Measurements from ENCODE around the gene YIPF1.
"Not testable (repeated sequence)": the region's sequence is repeated elsewhere in the genome, so short reads cannot be mapped to it uniquely, and the experiment has no call there.

Gene YIPF1

DNA sequence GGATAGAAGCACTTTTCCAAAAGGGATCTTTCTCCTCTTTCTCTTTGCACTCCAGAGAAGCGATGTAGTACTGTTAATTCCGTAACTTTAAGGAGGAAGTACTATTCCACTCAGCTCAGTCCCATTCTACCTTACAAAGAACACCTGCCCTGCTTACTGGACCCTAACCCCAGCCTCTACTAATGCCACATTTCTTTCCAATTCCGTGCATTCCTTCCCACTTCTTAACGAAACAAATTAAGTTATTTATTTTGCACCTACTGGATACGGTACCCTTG is 52.0 kb downstream of the YIPF1 start:
- no peak for DNase-seq

- no peak for DNase-seq
Measured at GRCh38 chr1:53835491-53835890, 54.1 kb downstream of the YIPF1 start.

GRCh38 chr1:53834776-53835175 is 54.8 kb downstream of the YIPF1 start:
- no peak for DNase-seq

DNA sequence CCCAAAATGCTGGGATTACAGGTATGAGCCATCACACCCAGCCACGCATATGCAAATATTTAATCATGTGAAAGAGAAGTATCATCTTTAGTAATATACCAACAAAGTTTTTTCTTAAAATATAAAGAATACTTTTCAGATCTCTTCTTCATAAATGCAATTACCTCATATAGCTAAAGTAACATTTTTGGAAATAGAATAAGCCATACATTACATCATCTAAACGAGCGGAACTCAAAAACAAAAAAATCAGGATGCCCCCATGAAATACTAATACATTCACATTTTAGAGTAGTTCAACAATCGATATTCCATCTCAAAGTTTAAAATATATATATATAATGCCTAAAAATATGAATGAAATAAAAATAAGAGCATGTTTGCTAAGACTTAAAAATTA is 56.2 kb downstream of the YIPF1 start:
- DNase-seq, result no peak

DNA sequence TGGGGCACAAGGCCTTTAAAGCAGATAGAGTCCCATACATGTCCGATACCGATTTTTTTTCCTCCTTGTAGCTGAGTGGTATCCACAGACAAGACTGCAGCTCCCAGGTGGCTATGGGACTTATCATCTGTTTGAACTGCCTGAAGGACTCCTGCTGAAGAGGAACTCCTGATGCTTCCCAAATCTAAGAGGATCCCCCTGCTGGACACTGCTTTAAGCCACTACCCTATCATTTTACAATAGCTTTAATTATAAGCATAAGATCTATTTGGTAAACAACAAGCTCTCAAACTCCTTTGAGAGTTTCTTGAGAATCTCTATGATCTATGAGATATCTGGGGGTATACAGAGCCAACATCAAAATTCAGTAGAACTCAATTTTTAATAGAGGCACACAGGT is 63.2 kb downstream of the YIPF1 start:
- no peak for DNase-seq

GRCh38 chr1:53825306-53825705 is 64.3 kb downstream of the YIPF1 start:
- DNase-seq, result no peak

GRCh38 chr1:53822931-53823330 is 66.7 kb downstream of the YIPF1 start:
- DNase-seq, result no peak

GRCh38 chr1:53821380-53821779 is 68.2 kb downstream of the YIPF1 start:
- DNase-seq, result no peak

DNA sequence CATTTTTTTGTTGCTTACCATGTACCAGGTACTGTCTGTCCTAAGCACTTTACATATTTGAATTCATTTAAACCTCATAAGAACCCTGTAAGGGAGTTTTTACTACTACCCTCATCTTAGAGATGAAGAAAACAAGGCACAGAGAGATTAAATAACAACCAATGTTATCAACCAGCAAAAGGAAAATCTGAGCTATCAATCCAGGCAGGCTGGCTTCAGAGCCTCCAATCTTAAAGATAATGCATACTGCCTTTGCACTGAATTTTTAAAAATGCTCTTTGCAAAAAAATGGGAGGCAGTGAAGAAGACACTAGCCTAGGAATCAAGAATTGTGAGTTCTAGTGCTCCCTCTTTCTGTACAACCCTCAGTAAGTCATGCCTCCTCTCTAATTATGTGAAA is 70.2 kb downstream of the YIPF1 start:
- DNase-seq, result no peak

DNA sequence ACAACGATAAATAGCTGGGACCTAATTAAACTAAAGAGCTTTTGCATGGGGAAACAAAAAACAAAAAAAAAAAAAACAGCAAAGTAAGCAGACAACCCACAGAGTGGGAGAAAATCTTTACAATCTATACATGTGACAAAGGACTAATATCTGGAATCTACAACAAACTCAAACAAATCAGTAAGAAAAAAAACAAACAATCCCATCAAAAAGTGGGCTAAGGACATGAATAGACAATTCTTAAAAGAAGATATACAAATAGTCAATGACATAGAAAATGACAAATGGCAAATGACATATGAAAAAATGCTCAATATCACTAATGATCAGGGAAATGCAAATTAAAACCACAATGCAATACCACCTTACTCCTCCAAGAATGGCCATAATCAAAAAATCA is 73.0 kb downstream of the YIPF1 start:
- not testable (repeated sequence) for DNase-seq

DNA sequence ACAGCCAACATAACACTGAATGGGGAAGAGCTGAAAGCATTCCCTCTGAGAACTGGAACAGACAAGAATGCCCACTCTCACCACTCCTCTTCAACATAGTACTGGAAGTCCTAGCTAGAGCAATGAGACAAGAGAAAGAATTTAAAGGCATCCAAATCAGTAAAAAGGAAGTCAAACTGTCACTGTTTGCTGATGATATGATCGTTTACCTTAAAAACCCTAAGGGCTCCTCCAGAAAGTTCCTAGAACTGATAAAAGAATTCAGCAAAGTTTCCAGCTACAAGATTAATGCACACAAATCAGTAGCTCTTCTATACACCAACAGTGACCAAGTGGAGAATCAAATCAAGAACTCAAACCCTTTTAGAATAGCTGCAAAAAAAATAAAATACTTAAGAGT is 74.1 kb downstream of the YIPF1 start:
- DNase-seq, result not testable (repeated sequence)

GRCh38 chr1:53811414-53811851 is 78.2 kb downstream of the YIPF1 start:
- DNase-seq, result no peak

GRCh38 chr1:53810497-53810896 is 79.1 kb downstream of the YIPF1 start:
- no peak for DNase-seq

- no peak for DNase-seq
Measured at GRCh38 chr1:53810007-53810406, 79.6 kb downstream of the YIPF1 start.

DNA sequence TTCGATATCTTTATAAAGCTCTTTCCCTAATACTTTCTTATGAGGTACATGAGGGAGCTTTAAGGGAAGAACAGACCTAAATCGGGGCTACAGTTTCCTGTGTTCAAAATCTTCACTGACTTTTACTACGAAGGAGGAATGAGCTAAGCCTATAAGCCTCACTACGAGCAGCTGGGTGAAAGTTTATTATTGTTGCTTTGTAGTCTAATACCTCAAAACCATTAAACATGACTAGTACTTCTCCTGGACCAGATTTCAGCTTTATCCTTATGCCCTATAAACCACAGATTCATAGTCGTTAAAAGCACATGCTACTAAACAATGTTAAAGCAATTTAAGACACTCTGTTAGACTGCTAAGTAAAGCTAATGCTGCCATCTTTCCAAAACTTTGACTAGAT is 81.7 kb downstream of the YIPF1 start:
- DNase-seq, result no peak

GRCh38 chr1:53804791-53805505 is 84.6 kb downstream of the YIPF1 start:
- DNase-seq, result no peak

DNA sequence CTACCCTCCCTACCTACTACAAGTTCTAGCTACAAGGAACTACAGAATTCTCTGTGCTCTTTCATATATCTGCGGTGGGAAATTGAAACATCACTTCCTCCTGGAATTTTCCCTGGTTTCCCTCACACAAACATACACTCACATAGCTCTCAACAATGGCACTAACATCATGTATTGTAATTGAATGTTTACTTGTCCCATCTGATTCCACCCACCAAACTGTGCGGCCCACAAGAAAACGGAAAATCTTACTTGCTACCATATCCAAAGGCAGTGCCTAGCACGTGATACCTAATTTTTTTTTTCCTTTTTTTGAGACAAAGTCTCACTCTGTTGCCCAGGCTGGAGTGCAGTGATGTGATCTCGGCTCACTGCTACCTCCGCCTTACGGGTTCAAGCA is 85.4 kb downstream of the YIPF1 start:
- no peak for DNase-seq
